NCI-H1417 treated with DMSO at 0.1 percent for 48 hours (cell line): ENCODE results near the gene MYO18B.

Source experiments
- DNase-seq: peaks from one replicate; lab custom pipeline; 2025; lab: John Stamatoyannopoulos, UW

Gene MYO18B

DNA sequence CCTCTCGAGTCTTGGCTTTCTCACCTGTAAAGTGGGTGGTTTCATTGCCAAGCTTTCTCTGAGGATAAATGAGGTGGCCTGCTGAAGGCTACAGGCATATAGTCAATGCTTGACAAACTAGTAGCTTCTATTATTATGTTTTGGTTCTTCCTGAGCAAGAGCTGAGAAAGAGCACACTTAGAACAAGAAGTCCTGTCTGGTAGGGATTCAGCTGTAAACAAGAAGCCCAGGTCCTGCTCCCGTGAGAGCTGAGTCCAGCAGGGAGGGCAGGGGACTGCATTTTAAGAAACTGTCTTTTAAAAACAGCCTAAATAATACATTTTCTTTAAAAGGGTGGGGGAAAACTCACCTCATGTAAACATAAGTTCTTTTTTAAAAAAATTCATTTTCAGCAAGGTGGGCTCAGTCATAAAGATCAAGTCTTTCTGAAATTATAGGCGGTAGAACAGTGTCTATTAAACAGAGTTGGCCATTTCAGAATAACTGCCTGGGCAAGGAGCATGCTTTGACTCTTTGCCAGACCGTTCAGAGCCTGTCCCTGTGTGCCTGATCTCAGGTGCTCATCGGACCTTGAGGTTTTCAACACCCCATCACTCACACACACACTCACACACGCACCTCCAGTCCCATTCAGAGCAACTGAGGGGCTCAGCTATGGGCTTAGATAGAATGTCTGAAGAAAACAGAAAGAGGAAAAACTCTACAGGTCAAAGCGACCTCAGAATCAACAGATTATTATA lies 29.2 kb upstream of the MYO18B start:
- no peak for DNase-seq

DNA sequence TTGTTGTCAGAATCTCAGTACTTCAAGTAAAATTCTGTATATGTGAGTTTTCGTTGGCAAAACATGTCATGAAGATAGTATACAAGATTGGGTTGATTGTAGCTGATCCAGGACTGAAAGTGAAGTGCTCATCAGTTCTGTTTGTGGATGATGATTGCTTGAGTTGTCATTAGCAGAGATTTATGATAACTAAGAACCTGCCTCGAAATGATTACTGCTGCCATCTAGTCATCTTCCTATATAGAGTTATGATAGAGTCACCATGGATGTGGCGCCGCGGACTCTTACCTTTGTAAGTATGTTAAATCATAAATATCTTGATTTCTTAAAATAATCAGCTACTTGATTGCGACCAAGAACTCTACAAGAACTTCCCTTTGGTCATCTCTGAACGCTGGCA lies 27.9 kb upstream of the MYO18B start:
- DNase-seq, result no peak

DNA sequence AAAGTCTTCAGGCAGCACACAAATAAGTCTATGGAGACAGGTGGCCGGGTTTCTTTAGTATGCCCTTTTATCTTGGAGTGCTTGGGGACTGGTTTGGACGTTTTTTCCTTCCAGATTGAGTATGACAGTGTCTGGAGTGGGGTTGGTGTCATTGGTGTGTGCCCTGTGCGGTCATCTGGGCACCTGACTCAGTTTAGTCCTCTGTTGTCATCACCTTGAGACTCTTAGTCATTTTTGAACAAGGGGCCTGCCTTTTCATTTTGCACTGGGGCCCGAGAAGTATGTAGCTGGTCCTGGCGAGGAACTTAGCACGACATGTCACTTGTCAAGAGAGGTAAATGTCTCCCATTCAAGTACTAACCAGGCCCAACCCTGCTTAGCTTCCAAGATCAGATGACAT lies 27.2 kb upstream of the MYO18B start:
- DNase-seq, result no peak

DNA sequence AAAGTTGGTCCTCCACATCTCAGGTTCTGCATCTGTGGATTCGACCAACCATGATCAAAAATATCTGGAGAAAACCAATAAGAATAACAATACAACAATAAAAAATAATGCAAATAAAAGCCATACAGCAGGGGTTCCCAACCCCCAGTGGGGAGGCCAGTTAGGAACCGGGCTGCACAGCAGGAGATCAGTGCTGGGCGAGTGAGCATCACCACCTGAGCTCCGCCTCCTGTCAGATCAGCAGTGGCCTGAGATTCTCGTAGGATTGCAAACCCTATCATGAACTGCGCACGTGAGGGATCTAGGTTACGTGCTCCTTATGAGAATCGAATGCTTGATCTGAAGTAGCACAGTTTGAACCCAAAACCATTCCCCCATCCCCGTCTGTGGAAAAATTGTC lies 25.4 kb upstream of the MYO18B start:
- no peak for DNase-seq

DNA sequence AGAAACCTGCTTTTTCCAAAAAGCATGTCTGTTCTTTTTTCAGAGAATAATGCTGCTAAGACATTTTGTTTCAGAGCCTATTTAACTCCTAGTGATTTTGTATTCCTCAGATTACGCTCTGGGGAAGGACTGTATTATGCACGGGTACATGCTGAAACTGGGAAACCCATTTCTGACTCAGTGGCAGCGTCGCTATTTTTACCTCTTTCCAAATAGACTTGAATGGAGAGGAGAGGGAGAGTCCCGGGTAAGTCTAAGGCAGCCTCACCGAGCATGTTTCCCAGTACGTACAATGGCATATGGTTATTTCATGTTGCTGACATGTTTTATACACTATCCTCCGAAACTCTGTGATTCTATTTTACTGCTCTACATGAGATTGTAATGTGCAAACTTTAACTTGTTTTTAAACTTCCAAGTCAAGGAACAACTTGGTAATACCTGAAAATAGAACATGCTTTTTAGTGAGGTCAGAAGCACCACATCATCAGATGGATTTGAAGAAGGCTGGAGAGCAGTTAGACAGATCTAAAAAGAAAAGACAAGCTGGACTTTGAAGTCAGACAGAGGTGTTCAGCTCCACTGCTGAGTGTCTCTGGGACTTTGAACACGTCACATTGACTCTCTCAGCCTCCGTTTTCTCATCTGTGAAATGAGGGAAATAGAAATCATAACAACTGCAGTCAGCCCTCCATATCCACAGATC lies 23.7 kb upstream of the MYO18B start:
- DNase-seq, result no peak

DNA sequence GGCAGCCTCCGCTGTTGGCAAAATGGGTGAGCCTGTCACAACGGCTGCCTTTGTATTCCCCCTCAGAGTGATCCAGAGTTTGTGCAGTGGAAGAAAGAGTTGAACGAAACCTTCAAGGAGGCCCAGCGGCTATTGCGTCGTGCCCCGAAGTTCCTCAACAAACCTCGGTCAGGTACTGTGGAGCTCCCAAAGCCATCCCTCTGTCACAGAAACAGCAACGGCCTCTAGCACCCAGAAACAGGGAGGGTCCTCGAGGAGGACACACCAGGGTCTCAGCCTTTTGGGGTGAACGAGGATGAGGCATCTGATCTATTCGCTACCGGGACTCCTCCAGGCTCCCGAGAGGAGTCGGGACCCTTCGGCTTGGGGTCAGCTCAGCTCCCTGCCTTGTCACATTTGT lies 19.8 kb upstream of the MYO18B start:
- no peak for DNase-seq

DNA sequence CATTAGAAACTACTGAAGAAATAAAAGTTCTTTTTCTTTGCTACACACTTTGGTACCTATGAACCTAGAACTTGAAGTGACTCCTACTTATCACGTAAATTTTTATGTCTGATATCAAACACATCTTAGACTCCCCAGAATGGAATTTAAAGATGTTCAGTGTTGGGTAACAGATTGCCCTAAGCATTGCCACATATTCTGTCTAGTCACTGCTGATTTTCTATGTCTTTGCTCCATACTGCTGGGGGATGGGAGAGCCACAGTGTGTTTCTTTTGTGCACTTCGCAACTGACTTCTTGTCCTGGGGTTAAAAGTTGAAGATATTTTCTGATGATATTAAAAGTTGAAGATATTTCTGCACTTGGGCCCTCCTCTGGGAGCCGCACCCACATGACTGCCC lies 19.4 kb upstream of the MYO18B start:
- no peak for DNase-seq

DNA sequence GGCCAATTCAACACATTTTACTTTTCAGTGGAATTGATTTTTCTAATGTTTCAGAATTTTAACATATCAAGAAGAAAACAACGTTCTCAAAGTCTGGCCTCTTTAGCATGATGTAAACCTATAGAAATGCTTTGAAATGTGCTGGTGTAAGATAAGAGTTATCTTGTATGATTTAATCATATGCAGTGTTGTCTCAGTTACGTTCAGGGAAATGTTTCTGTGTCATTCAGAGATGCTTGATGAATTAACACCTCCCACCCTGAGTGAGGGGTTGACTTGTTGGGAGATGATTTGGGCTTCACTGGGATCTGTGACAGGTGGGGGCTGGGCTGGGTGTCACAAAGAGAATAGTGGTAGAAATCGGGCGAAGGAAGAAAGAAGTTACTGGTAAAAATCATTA lies 15.7 kb upstream of the MYO18B start:
- no peak for DNase-seq

DNA sequence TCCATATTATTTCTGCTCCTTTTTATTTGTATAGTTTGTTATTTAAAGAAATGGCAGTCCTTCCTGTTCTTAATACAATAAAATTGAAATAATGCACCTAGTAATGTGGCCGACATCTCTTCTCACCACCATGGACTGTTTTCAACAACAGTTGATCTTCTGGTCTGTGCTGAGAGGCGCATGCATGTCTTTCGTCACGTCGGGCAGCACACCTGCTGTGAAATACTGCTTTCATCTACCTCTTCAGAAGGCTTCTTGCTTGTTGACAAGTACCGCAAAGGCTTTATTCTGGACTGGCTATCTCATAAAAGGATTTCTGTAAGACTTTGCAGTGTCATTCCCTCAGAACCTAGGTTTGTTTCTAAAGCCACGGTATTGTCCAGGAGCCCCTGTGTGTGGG lies 13.9 kb upstream of the MYO18B start:
- DNase-seq, result no peak

DNA sequence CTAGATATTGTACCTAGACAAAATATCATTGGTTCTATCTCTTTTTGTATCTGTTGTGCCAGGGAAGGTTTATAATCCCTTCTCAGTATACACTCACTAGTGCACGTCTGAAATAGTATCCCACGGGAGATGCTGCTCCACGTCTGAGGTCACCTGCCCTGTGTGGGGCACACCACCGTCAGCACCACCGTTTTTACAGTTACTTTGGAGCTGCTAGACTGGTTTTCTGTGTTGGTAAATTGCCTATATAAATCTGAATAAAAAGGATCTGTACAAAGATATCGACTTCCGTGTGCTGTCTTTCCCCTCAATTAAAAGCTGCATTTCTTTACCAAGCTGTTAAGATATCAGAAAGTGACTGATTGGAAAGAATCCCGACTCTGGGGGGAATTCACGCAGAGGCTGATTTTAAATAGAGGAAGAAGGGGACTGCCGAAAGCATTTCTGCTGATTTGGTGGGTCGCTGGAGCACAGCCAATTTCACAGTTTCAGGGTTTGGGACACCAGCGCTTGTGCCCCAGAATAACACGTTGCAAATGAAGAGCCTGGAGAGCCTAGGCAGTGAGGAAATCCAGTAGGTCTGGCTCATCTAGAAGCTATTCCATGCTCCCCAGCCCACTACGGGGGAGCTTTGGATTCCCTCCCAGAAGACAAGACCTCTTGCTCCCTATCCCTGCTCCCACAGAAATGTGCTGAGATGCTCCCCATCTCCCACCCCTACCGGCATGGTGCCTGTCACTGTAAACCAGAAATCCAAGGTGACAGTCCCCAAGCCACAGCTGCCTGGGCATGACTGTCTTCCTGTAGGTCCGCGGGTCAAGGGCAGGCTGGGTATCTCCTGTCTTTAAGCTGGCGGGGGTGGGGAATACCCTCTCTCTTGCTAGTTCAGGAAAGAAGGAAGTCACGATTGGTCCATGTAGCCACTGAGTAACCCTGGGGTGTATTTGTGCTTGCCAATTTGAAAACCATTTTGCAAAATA lies 12.7 kb upstream of the MYO18B start:
- DNase-seq, result no peak

DNA sequence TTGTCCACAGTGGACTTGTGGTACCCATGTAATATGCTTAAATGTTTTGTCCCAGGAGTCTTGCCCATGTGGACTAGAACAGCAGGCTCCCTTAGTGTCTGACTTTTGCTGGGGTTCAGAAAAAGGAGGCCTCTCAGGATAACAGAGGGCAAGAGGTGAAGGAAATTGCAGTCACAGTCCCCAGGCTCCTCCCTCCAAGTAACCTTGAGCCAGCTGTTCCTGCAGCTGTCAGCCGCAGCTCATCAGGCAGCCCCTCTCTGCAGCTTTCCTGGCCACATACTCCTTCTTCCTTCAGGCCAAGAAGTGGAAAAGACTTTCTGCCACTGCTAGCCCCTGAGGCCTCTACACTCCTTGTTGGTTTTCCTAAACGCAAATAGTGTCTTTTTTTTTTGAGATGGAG lies 6.3 kb upstream of the MYO18B start:
- no peak for DNase-seq

DNA sequence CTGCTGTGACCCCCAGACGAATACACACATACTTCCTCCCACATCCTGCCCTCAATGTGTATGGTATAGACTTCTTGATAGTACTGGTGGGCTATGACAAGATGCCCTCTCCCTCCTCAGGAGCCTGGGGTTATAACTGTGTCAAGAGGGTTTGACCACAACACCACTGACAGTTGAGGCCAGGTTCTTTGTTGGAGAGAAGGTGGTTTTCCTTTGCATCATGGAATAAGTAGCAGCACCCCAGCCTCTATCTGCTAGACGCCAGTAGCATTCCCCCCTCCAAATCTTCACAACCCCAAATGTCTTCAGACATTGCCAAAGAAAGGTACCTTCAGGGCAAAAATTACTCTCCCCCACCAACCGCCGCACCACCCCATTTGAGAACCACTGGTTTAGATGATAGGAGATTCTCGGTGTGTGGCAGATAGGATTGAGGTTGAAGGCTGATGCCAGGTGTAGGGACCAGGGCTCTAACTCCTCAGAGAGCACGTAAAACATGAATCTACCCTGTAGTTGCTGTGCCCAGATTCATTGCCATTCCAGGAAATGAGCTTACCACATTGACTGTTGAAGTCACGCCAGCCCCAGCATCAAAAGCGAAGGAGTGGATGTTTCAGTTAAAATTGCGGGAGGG lies 5.5 kb upstream of the MYO18B start:
- no peak for DNase-seq

DNA sequence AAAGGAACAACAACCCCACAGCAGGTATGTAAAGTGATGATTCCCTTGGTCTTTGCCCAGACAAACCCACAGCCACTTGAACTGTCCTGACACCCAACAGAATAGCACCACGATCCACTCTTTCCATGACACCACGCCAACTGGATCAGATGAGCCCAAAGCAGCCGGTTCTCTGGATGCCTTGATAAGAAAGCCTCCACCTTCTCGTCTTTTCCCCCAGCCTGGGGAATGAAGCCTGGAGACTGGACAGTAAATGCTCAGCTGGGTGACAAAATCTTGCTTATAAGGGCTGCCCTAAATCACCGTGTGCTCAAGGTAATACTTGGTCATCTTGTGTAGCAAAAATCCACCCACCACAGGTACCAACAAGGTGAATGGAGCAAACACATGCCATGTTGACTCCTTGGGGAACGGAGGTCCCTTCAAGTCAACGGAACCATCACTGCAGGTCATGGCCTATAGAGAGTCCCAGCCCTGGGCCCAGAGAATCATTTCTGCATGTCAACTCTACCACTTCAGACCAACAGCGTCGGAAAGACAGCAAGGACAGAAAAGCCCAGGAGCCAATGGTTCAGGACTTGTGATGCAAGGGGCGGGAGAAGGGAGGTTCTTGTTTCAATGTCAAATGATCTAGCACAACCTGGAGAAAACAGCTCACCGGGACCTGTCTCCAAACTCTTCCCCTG lies 2.2 kb upstream of the MYO18B start:
- no peak for DNase-seq

DNA sequence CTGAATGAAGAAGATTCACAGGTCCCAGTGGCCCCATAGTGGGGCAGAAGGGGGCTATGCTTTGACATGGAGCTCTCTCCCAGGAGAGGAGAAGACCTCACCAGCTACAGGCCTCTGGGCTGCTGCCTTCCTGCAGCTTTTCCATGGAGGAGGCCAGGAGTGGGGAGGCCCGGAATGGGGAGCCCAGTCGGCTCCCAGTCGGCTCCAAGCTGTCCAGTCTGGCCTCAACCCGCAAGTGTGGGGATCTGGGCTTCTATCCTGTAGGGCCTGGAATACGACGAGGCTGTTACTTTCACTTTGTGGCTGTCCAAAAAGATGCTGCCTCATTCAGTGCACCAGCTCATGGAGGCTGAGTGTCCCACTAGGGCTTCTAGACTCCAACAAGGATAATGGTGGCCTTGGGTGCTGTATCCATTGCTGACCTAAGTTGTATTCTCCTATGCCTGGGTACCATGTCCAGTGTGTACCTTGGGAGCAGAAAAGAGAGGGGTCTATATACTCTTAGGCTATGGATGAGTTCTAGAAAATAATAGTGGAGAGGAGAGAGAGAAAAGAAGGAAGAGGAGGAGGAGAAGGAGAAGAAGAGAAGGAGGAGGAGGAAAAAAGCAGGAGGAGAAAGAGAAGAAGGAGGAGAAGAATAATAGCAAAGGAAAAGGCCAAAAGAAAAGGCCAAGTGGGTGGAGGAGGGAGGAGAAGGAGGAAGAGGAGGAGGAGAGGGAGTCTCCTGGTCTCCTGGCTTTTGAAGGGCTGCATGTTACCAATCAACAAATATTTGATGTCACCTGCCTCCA lies 1.1 kb downstream of the MYO18B start:
- no peak for DNase-seq

DNA sequence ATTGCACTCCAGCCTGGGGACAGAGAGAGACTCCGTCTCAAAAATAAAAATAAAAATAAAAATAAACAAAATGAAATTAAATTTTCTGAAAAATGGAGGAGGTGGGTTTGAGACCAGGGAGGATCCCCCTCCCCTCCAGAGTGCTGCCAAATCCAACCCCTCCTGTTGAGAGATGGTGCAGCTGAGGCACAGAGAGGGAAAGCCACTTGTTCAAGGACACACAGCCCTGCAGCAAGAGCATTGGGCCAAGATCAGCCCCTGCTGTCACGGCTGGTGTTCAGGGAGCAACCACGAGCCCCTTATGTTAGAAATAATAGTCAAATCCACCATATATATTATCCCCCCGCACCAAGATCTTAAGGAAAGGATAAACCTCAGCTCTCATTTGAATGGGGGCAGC lies 2.7 kb downstream of the MYO18B start:
- no peak for DNase-seq

DNA sequence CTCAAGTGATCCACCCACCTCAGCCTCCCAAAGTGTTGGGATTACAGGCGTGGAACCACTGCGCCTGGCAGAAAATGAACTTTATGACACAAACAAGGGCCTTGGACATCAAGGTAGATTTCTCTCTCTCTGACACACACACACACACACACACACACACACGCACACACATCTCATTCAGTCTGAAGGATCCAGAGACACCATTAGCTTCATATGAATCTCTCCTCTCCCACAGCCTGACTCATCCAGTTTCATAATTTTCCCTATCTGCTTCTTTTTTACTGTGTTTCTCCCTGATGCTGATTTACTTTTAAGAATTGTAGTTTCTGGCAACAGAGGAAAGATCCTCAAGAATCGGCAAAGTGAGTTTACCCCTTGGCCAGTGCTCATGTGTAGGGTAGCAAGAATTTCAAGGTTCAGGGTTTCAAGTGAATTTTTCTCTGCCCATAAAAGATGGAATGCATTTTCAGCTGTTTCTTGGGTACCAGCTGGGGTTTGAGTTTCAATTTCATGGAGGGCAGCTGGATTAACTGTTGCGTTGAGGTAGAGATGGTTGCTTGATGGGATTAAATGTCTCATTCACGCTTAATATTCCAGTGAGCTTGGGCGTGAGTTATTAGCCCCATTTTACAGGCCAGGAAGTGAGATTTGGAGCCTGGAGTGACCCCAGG lies 3.5 kb downstream of the MYO18B start:
- DNase-seq, result no peak

DNA sequence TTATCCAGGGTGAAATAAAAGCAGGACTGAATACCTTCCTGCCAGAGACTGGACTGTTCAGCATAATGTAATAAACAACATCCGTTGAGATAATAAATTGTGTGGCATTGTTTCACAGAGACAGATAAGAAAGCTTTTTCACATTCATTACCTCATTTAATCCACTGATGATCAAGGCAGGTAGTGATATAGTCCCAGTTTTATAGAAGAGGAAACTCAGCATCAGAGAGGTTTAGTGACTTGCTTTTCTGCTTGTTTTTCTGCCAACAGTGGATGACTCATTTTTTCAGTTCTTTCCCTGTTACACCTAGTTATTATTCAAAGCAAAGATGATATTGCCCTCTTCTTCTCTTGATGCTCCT lies 4.0 kb downstream of the MYO18B start:
- no peak for DNase-seq

DNA sequence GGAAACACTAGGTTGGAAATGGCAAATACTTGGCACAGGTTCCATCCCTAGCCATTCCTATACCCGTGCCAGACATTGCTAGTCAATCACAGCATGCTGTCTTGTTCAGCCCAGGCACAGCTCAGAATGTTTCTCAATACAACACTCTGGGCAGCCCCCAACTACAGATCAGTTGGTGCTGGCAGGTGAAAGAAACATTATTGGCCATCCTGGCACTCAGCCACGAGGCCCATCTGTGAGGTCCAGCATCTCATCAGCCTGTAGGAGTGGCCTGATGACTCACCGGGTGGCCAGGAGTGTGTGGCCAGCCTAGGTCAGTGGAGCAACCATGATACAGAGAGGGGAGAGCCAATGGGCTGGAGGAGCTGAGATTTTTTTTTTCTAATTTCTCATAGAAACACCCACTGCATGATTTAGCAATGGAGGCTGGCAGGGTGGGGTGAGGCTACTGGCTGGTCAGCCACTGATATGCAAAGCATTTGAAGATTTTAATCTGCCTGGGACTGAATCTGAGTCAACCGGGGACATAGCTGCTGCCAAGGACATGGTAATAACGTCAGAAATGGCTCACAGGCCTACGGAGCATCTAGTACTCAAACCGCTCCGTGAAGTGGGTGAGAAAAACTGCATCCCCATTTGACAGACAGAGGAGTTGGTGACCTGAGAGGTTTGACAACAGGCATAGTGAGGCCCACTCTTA lies 5.4 kb downstream of the MYO18B start:
- DNase-seq, result no peak

DNA sequence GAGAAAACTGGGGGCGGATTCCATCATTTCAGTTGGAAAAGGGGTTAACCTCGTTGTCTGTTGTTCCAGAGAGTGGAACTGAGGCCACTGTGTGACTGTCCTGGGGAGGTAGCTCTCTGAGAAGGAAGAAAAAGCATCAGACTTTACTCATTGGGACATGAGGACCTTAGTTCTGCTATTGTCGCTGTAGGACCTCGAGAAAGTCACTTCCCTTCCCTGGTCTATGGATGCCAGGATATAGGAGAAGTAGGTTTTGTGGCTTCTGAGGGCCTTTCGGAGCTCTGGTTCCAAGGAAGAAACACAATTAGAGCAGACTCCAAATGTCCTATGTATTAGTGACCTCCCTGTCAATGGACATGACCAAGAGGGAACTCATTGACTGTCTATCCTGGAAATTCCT lies 6.2 kb downstream of the MYO18B start:
- DNase-seq, result no peak

DNA sequence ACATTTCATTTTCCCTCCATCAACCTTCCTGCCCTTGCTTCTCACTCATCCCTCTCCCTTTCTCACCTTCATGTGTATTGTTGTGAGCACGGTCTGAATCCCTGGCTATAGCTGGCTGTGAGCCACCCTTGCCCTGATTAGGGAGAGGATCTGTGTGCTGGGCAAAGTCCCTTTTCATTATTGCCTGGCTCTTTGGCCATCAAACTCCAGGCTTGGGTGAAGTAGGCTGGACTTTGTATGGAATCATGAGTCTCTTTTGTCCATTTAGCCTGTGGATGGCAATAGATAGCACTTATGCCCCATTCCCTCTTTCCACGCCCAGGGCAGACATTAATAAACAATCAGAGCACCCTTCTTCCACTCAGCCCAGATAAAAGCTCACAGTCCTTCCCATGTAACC lies 6.7 kb downstream of the MYO18B start:
- no peak for DNase-seq
